Femur (tissue), 1 donor: ENCODE results near the gene ZNF850.

Experiments used
- DNase-seq: peaks from one replicate; pipeline ENCODE4 v3.0.0-alpha.2; 2017

Gene ZNF850

GRCh38 chr19:36687214-36688056 is 85.2 kb downstream of the ZNF850 start, which contains the start of gene ZNF567:
Gene ZNF567, plus strand, starts transcription at chr19:36687612. Its CDS starts 7,256 bp downstream, at chr19:36694868.
- DNase-seq: peak; percentile 98

DNA sequence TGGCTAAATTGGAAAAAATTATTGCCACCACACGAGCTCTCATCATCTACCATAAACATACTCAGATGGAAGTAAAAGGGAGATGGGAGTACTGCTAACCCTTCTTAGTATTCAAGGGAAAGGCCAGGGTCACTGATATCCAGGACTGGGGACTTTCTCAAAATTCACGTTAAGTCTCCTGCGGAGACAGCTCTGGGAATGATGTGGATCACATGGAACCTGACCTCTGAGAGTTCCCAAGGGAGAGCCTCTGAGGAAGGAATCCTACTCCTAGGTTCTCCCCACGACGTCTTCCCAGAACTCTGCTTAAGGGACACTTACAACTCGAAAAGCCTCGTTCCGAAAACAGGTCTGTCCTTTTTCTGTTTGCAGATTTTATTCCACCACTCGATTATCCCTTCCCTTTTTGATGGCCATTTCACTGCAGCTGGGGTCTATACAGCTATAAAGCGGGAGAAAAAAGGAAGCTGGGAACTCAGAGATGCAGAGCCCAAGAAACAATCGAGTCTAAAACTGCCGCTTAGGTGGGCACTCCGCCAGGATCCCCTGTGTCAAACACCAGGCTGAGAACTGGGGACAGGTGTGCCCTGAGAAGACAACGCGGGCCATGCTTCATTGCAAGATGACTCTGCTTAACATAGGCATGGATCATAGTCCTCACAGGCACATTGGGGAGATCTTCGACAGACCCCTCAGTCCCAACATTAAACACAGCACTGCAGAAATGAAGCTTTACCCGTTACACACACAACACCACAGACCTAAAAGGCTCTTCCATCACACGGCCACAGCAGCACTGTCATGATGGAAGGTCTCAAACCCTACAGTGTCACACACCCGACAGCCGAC is 86.0 kb downstream of the ZNF850 start:
- peak; percentile 48 for DNase-seq

GRCh38 chr19:36685835-36686234 is 86.8 kb downstream of the ZNF850 start:
- no peak for DNase-seq

GRCh38 chr19:36679455-36679854 is 93.2 kb downstream of the ZNF850 start:
- no peak for DNase-seq

DNA sequence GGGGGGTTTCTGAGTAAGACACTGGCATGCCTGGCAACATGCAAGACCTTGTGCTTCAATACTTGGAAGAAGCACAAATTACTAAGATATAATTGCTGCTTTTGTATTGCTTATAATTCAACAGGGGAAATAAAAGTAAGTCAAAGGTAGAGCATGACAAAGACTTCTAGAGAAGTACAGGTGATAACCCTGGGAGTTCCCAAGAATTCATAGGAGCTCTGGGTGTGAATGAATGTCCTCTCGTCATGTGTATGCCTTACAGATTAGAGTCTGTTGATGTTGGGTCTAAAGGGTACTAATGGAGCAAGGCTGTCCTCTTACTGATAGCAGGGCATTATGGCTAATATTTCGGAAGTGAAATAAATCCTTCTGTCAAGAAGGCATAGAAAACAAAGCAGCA is 98.4 kb downstream of the ZNF850 start:
- no peak for DNase-seq

DNA sequence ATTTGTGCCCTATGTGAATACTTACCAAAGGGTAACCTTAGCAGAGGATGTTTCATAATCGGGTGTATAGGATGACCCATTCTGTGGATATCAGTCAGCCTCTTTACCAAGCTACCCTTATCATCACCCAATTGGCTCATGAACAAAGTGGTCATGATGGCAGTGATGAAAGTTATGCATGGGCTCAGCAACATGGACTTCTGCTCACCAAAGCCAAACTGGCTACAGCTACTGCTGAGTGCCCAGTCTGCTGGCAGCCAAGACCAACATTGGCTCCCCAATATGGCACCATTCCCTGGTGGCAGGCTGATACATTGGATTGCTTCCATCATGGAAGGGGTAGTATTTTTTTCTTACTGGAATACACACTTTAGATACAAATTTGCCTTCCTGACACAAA is 100.2 kb downstream of the ZNF850 start:
- DNase-seq: no peak

DNA sequence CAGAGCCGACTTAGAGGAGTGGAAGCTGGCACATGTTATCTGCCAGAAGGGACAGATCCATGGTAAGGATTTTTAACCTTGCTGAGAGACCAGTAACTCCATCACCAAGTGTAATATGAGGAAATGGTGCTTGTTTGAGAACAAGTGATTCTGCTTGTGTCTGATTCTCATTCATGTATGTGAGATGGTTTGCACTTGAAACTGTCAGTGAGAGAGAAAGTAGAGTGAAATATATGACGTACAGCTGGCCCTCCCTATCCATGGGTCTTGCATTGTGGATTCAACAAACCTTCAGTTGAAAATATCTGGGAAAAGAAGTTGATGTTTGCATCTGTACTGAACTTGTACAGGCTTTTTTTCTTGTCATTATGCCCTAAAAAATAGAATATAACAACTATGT is 104.0 kb downstream of the ZNF850 start:
- no peak for DNase-seq

DNA sequence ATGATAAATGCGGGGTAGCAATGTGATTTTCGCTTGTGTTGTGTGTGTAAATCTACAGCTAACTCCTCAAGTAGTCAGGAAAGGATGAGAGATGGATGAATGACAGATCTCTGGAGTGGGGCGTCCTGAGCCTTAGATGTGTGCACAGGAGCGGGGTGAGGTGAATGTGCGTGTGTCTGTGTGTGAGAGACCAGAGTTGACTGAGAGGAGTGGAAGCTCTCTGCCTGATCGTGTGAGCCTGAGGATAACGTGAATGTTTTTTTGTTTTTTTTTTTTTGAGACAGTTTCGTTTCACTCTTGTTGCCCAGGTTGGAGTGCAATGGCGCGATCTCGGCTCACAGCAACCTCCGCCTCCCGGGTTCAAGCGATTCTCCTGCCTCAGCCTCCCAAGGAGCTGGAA is 106.8 kb downstream of the ZNF850 start:
- DNase-seq: no peak
